Endodermal cell (in vitro differentiated cells): ENCODE measurements around the gene POLE. TPM values are rescaled to one million over a fixed set of nuclear protein-coding genes. Genes with fewer than 3 reads are reported as not detected.
"Not testable (repeated sequence)": the region's sequence is repeated elsewhere in the genome, so short reads cannot be mapped to it uniquely, and the experiment has no call there.

ENCODE experiments used
- DNase-seq: peaks from one replicate; pipeline ENCODE4 v3.0.0-alpha.2; 2017
- H3K27ac ChIP-seq: 2 replicates; pipeline ENCODE4 v1.5.1; 2013; ENCODE audit warnings: mild to moderate bottlenecking, low read depth, low read length, moderate library complexity
- H3K27me3 ChIP-seq: 2 replicates; pipeline ENCODE4 v1.6.1; 2013; ENCODE audit warnings: mild to moderate bottlenecking, low read length, moderate library complexity; ENCODE audit not compliant: insufficient read depth, control insufficient read depth, poor library complexity, severe bottlenecking
- H3K36me3 ChIP-seq: 2 replicates; pipeline ENCODE4 v1.7.0; 2013; ENCODE audit warnings: mild to moderate bottlenecking, low read length, moderate library complexity; ENCODE audit not compliant: control insufficient read depth, insufficient read depth
- H3K4me1 ChIP-seq: one replicate; pipeline ENCODE4 v1.7.0; 2013; ENCODE audit warnings: low read length; ENCODE audit not compliant: control insufficient read depth, insufficient read depth
- H3K4me3 ChIP-seq: 2 replicates; pipeline ENCODE4 v1.5.1; 2013; ENCODE audit warnings: mild to moderate bottlenecking, low read length, moderate library complexity
- H3K9ac ChIP-seq: 2 replicates; pipeline ENCODE4 v1.6.1; 2013; ENCODE audit warnings: mild to moderate bottlenecking, low read length, moderate library complexity; ENCODE audit not compliant: poor library complexity, severe bottlenecking; ENCODE audit errors: extremely low read depth
- H3K9me3 ChIP-seq: 2 replicates; pipeline ENCODE4 v1.6.1; 2013; ENCODE audit warnings: mild to moderate bottlenecking, low read length, moderate library complexity; ENCODE audit not compliant: control insufficient read depth
- H3K27ac Mint-ChIP-seq: 2 replicates; pipeline ENCODE4 v1.8.0; 2020; ENCODE audit warnings: mixed read lengths
- H3K27me3 Mint-ChIP-seq: 2 replicates; pipeline ENCODE4 v1.8.0; 2021; ENCODE audit warnings: mild to moderate bottlenecking, mixed read lengths; ENCODE audit not compliant: insufficient read depth
- H3K36me3 Mint-ChIP-seq: 2 replicates; pipeline ENCODE4 v1.8.0; 2020; ENCODE audit warnings: low read depth, mixed read lengths
- H3K4me1 Mint-ChIP-seq: 2 replicates; pipeline ENCODE4 v1.8.0; 2020; ENCODE audit warnings: mixed read lengths
- H3K4me3 Mint-ChIP-seq: 2 replicates; pipeline ENCODE4 v1.8.0; 2020; ENCODE audit warnings: mild to moderate bottlenecking, moderate library complexity, mixed read lengths
- H3K9me3 Mint-ChIP-seq: 2 replicates; pipeline ENCODE4 v1.8.0; 2020; ENCODE audit warnings: mild to moderate bottlenecking, mixed read lengths
- WGBS, 2 experiments: methylation state at CpG; one replicate each; pipeline versions ENCODE4 v1.1.5 to v1.1.7; 2013; ENCODE audit warnings: missing lambda C conversion rate in 2 of 2, mixed read lengths in 1 of 2; ENCODE audit not compliant: insufficient coverage in 1 of 2, insufficient read length in 1 of 2; 5-methylcytosine and 5-hydroxymethylcytosine counted together
- total RNA-seq, 2 donors: library from RNA; stranded (reverse); fragmentation: NEBNext Ultra II Directional in 1 of 2; extraction: Animal tissue kit (Norgen Biotek cat#: 25700) in 1 of 2; gene quantifications; 2 replicates in 1 of 2; 3 replicates in 1 of 2; pipeline ENCODE4 v1.2.1, GENCODE V29; 2021
- TF ChIP-seq, protein P1 (sequence below): fragments of 200-600 bp; sonication (generic); conservative IDR thresholded peaks from 2 replicates; pipeline ENCODE4 v1.5.0; 2021; ENCODE audit warnings: antibody characterized with exemption, mild to moderate bottlenecking

The POLE gene
- total RNA-seq, 2 donors from 2014 or later, result 165 to 212 TPM

GRCh38 chr12:132601171-132601883, 85.8 kb downstream of the POLE start:
- Histone ChIP-seq H3K27ac (no peak overlapping the region), H3K27me3 (peaks cover 65% of the 10 kb centered on the region), H3K36me3 (no peaks in the 10 kb centered on the region), H3K9me3 (no peaks in the 10 kb centered on the region), H3K9ac (no peak overlapping the region), H3K4me3 (no peak overlapping the region), H3K4me1 (no peaks in the 10 kb centered on the region)
- TF ChIP-seq, protein P1, sequence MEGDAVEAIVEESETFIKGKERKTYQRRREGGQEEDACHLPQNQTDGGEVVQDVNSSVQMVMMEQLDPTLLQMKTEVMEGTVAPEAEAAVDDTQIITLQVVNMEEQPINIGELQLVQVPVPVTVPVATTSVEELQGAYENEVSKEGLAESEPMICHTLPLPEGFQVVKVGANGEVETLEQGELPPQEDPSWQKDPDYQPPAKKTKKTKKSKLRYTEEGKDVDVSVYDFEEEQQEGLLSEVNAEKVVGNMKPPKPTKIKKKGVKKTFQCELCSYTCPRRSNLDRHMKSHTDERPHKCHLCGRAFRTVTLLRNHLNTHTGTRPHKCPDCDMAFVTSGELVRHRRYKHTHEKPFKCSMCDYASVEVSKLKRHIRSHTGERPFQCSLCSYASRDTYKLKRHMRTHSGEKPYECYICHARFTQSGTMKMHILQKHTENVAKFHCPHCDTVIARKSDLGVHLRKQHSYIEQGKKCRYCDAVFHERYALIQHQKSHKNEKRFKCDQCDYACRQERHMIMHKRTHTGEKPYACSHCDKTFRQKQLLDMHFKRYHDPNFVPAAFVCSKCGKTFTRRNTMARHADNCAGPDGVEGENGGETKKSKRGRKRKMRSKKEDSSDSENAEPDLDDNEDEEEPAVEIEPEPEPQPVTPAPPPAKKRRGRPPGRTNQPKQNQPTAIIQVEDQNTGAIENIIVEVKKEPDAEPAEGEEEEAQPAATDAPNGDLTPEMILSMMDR, result no peak
- Mint-ChIP-seq H3K27ac (no peak overlapping the region), H3K27me3 (peaks cover 77% of the 10 kb centered on the region), H3K4me3 (no peak overlapping the region), H3K4me1 (peaks cover 4% of the 10 kb centered on the region), H3K36me3 (no peaks in the 10 kb centered on the region), H3K9me3 (no peaks in the 10 kb centered on the region)
- 87 to 88% methylated on average over 13 to 26 of the region's 31 CpGs for WGBS, 2 experiments
- DNase-seq, result no peak

DNA sequence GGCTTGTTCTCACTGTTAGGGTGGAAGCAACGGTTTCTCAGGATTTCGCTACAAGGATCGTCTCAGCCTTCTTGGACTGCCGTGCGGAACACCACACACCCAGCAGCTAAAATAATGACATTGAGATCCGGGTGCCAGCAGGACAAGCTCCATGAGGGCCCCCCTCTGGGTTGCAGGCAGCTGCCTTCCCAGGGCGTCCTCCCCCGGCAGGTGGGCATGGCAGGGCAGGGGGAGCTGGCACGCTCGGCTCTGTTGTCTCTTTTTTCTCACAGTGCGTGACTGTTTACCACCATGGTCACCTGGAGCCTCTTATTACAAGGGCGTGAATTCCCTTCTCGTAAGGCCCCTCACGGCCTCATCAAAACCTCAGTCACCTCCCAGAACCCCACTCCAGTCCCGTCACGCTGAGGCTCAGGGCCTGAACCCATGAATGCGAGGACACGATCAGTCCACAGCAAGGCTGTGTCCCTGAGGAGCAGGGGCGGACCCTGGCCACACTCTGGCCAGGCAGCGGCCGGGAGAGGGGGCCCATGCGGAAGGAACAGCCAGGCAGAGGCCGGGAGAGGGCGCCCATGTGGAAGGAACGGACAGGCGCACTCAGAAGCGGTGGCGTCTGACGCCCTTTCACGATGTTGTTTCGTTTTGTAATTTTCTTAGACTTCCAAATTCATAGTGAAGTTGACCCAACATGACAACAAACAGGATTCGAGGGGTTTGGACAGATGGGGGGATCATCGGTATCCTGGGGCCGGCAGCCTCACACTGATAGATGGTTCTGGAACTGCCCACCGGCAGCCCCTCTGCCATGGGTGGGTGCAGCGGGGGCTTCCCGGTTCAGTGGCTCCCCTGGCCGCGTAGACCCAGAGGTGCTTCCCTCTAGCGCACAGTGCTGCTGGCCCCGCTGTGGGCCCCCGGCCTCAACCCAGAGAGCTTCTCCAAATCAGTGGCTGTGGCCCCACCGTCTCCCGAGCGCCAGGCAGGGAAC, 86.8 kb downstream of the POLE start:
- Histone ChIP-seq H3K9me3 (no peaks in the 10 kb centered on the region), H3K27ac (no peak overlapping the region), H3K4me1 (no peaks in the 10 kb centered on the region), H3K9ac (no peak overlapping the region), H3K4me3 (no peak overlapping the region), H3K36me3 (no peaks in the 10 kb centered on the region), H3K27me3 (peaks cover 71% of the 10 kb centered on the region)
- peak; percentile 96 for DNase-seq
- Mint-ChIP-seq H3K27ac (no peak overlapping the region), H3K4me3 (no peak overlapping the region), H3K27me3 (peaks cover 78% of the 10 kb centered on the region), H3K36me3 (no peaks in the 10 kb centered on the region), H3K4me1 (peaks cover 4% of the 10 kb centered on the region), H3K9me3 (no peaks in the 10 kb centered on the region)
- WGBS, 2 experiments, result 41 to 50% methylated on average over 28 to 45 of the region's 45 CpGs
- TF ChIP-seq, protein P1, result peak; percentile 78

- peaks cover 77% of the 10 kb centered on the region for H3K27me3 Mint-ChIP-seq
- H3K27ac ChIP-seq, H3K4me3 ChIP-seq, H3K4me3 Mint-ChIP-seq, H3K36me3 Mint-ChIP-seq, H3K9me3 ChIP-seq, H3K4me1 ChIP-seq, H3K4me1 Mint-ChIP-seq, H3K9ac ChIP-seq, H3K36me3 ChIP-seq, H3K9me3 Mint-ChIP-seq, H3K27ac Mint-ChIP-seq, DNase-seq: not testable (repeated sequence)
- H3K27me3 ChIP-seq, result peaks cover 68% of the 10 kb centered on the region
- 81 to 94% methylated on average over 5 to 6 of the region's 6 CpGs for WGBS, 2 experiments
Measured at GRCh38 chr12:132599502-132599901, 87.6 kb downstream of the POLE start.
